ENCODE results near the gene TAF9B.
"Not testable (repeated sequence)": the region's sequence is repeated elsewhere in the genome, so short reads cannot be mapped to it uniquely, and the experiment has no call there.

Gene TAF9B, protein sequence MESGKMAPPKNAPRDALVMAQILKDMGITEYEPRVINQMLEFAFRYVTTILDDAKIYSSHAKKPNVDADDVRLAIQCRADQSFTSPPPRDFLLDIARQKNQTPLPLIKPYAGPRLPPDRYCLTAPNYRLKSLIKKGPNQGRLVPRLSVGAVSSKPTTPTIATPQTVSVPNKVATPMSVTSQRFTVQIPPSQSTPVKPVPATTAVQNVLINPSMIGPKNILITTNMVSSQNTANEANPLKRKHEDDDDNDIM

DNA sequence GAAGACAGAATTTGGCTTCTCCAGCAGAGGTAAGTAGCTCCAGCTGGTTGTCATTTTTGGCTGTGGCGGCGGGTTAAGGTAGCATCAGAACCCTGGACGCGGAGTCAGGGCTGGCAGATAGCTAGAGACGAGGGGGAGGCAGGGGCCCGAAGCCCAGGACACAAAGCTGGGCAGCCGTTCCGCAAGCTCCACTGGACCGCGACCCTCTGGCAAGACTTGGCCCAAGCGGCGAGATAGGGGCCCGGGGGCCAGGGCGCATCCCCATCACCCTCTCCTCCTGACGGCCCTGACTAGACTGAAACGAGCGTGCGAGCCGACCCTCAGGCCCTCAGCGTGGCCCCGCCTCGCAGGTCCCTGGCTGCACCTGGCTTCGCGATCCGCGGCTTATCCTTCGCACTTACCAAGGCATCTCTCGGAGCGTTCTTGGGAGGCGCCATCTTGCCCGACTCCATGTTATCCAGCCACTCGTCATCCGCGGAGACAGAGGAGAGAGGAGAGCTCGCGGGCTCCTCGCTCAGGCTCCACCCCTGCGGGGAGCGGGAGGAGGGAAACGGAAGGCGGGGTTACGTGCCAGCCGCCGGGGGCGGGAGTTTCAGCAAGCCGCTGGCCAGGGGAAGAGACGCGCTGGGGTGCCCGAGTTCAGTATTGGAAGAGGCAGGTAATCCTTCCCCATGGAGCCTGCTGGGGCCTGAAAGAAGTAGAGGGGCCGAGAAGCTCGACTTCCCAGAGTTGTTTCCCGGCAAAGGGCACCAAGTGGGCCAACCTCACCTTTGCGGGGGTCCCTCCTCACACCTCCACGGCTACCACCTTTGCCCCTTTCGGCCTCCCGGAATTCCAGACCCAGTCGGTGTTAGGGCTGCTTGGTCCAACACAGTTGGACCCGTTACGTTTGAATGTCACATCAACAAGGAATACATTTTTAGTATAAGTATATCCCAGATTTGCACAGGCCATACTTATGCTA is at the start of gene TAF9B:
TAF9B (minus strand) TSS at position 491 of the 964 bp plus-strand sequence; CDS start at position 452, 39 bp downstream.
- peak; percentile 52 for DNase-seq (ENCODE audit: low read depth)

- no peak for DNase-seq (ENCODE audit: low read depth)
Observed at GRCh38 chrX:78182881-78183280, 43.4 kb upstream of the TAF9B start.

- DNase-seq (ENCODE audit: low read depth), result no peak
Observed at GRCh38 chrX:78181307-78181706, 41.9 kb upstream of the TAF9B start.

- DNase-seq (ENCODE audit: low read depth), result no peak
Observed at GRCh38 chrX:78168065-78168464, 28.6 kb upstream of the TAF9B start.

DNA sequence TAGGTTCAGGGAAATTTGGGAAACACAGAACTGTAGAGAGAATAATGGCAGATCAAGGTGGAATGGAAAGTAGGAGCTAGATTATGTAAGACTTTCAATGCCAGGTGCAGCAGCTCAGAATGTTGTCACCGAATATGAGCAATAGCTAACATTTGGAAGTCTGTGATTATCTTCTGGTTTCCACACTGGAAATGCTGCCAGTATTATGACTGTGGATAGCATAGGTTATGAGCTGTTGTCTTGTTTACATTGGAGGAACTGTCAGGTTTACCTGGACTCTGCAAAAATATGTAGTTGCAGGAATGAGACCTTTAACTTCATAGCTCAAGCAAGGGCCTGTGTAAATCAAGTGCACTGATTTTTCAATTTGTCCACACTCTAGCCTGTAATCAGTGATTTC is 26.0 kb upstream of the TAF9B start:
- DNase-seq (ENCODE audit: low read depth), result no peak

- DNase-seq (ENCODE audit: low read depth), result not testable (repeated sequence)
Observed at GRCh38 chrX:78163175-78163574, 23.7 kb upstream of the TAF9B start.

DNA sequence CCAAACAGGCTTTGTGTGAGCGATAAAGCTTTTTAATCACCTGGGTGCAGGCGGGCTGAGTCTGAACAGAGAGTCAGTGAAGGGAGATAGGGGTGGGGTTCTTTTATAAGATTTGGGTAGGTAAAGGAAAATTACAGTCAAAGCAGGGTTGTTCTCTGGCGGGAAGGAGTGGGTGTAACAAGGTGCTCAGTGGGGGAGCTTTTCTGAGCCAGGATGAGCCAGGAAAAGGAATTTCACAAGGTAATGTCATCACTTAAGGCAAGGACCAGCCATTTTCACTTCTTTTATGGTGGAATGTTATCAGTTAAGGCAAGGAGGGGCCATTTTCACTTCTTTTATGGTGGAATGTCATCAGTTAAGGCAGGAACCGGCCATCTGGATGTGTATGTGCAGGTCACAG is 21.3 kb upstream of the TAF9B start:
- DNase-seq (ENCODE audit: low read depth), result not testable (repeated sequence)

- not testable (repeated sequence) for DNase-seq (ENCODE audit: low read depth)
Observed at GRCh38 chrX:78157846-78158245, 18.4 kb upstream of the TAF9B start.

GRCh38 chrX:78157373-78157772 is 17.9 kb upstream of the TAF9B start:
- not testable (repeated sequence) for DNase-seq (ENCODE audit: low read depth)

GRCh38 chrX:78147002-78147540 is 7.6 kb upstream of the TAF9B start:
- DNase-seq (ENCODE audit: low read depth), result not testable (repeated sequence)

DNA sequence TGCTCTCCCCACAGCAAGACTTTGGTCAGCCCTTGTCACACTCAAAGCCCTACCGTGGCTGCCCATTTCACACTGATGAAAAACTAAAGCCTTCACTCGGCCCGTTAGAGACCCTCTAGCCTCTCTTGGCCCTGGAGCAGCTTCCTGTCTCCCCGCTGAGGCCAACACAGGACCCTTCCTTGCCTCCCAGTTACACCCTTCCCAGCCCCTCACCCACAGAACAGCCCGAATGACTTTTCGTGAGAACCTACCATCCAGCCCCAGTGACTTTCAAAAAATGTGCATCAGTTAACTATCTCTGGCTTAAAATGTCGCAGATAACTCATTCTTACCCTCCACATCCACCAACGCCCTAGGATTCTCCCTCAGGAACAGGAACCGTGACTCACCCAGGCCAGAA is 756 bp upstream of the TAF9B start:
- no peak for DNase-seq (ENCODE audit: low read depth)

GRCh38 chrX:78133238-78133960 is 6.1 kb downstream of the TAF9B start:
- DNase-seq (ENCODE audit: low read depth), result no peak

GRCh38 chrX:78131117-78131516 is 8.3 kb downstream of the TAF9B start:
- no peak for DNase-seq (ENCODE audit: low read depth)

GRCh38 chrX:78130396-78130795 is 9.1 kb downstream of the TAF9B start:
- DNase-seq (ENCODE audit: low read depth), result no peak

- no peak for DNase-seq (ENCODE audit: low read depth)
Observed at GRCh38 chrX:78129714-78130113, 9.7 kb downstream of the TAF9B start.

DNA sequence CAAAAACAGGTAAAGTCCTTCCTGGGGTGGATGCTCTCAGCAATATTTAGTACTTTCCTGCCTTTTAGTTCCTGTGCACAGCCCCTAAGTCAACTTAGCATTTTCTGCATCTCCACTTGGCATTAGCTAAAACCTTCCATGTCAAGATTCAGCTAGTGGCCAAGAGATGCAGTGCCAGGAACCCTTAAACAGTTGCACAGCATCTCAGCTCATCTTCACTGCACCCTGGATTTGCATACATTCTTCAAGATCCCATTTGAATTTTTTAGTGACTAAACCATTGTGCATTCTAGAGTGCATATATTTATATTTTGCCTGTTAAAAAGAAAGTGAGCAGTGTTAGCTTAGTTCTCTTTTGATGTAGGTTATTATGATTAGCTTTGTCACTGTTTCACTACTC is 13.7 kb downstream of the TAF9B start:
- DNase-seq (ENCODE audit: low read depth), result not testable (repeated sequence)

GRCh38 chrX:78125148-78125547 is 14.3 kb downstream of the TAF9B start:
- no peak for DNase-seq (ENCODE audit: low read depth)

DNA sequence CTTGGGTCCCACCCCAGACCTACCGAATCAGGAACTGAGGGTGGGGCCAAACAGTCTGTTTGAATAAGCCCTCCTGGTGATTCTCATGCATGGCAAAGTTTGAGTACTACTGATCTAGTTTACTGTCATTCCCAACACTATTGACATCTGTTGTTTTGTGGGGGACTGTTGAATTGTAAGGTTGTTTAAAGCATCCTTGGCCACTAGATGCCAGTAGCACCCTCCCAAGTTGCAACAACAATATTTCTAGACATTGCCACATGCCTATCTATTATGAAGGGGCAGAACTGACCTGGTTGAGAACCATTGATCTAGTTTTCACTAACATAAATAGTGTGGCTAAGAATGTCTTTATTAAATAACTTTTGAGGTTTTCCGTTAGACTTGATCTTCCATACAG is 15.1 kb downstream of the TAF9B start:
- DNase-seq (ENCODE audit: low read depth), result no peak

GRCh38 chrX:78123190-78123589 is 16.3 kb downstream of the TAF9B start:
- no peak for DNase-seq (ENCODE audit: low read depth)

DNA sequence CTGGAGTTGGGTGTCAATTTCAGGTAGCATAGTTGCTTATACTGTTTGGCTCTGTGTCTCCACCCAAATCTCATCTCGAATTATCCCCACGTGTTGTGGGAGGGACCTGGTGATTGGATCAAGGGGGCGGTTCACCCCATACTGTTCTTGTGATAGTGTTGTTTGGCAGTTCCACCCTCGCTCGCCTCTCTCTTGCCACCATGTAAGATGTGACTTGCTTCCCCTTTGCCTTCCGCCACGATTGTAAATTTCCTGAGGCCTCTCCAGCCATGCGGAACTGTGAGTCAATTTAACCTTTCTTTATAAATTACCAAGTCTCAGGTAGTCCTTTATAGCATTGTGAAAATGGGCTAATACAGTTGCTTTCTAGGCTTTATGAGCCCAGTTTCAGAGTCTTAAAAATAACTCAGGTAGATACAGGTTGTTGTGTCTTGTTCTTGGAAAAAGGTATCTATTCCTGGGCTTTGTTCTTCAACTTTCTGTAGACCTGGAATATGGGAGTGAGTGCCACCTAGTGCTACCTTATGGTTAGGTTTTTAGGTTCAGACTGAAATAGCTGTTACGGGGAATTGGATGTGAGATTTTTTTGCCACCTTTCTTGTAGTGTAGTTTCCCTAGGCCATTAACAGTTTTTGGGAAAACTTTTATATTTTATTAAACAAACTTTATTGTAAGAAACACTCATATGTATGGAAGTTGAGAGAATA is 19.8 kb downstream of the TAF9B start:
- no peak for DNase-seq (ENCODE audit: low read depth)

DNA sequence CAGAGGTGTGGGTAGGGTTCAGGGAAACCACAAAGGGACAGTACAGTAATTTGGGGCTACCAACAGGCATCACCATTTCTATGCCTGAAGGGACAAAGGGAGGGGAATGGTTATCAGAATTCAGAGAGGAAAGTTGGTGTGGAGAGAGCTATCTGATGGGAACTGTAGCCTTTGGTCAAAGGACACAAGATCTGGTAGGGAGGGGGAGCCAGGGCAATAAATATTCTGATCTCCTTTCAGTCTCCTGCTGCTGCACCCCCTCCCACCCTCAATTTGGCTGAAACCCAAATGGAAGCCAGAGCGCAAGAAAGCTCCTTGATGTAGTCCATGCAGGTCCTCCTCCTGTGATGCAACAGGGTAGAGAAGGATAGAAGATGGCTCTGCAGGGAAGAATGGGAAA is 20.8 kb downstream of the TAF9B start:
- DNase-seq (ENCODE audit: low read depth), result no peak

DNA sequence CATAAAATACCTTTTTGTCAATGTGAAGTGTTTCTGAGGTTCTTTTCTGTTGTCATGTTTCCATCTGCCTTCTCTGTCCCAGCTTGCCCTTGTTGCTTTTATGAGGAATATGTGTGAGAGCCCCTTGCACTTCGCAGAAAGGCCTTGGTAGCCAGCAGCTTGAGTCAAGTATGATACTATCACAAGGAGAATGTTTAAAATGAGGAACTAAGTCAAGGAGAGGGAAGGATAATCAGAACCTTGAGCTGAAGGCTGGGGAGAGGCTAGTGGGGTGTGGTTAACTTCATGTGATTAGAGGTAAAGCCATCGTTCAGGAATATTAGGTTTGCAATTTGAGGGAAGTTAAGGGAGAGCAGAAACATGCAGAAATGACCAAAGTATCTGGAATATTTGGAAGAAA is 22.7 kb downstream of the TAF9B start:
- no peak for DNase-seq (ENCODE audit: low read depth)
